H9 (cell line): ENCODE measurements around the gene MYLK. TPM values are rescaled to one million over a fixed set of nuclear protein-coding genes. Genes with fewer than 3 reads are reported as not detected.

ENCODE experiments used
- DNase-seq: peaks from one replicate; pipeline ENCODE4 v3.0.0-alpha.2; 2017
- H2AFZ ChIP-seq: one replicate; pipeline ENCODE4 v1.6.1; 2013; ENCODE audit warnings: mild to moderate bottlenecking, low read length, control low read depth, moderate library complexity
- H2AK5ac ChIP-seq: 2 replicates; pipeline ENCODE4 v1.6.1; 2013; ENCODE audit warnings: low read length, control low read depth, mixed read lengths; ENCODE audit not compliant: insufficient read length
- H2BK120ac ChIP-seq: one replicate; pipeline ENCODE4 v1.6.1; 2013; ENCODE audit warnings: low read depth, mild to moderate bottlenecking, low read length, control low read depth, inconsistent platforms; ENCODE audit not compliant: poor library complexity, severe bottlenecking
- H2BK12ac ChIP-seq: 2 replicates; pipeline ENCODE4 v1.6.1; 2013; ENCODE audit warnings: low read length, control low read depth, mixed read lengths, low read depth; ENCODE audit not compliant: insufficient read length
- H2BK15ac ChIP-seq: 2 replicates; pipeline ENCODE4 v1.6.1; 2013; ENCODE audit warnings: low read depth, low read length, control low read depth
- H2BK20ac ChIP-seq: one replicate; pipeline ENCODE4 v1.6.1; 2013; ENCODE audit warnings: low read depth, mild to moderate bottlenecking, low read length, control low read depth, inconsistent platforms; ENCODE audit not compliant: poor library complexity, severe bottlenecking
- H2BK5ac ChIP-seq: 2 replicates; pipeline ENCODE4 v1.6.1; 2013; ENCODE audit warnings: low read length, control low read depth, mixed read lengths; ENCODE audit not compliant: insufficient read length
- H3K14ac ChIP-seq: 2 replicates; pipeline ENCODE4 v1.6.1; 2013; ENCODE audit warnings: low read length, control low read depth; ENCODE audit not compliant: insufficient read depth
- H3K18ac ChIP-seq: 2 replicates; pipeline ENCODE4 v1.6.1; 2013; ENCODE audit warnings: low read depth, mild to moderate bottlenecking, mixed read lengths, low read length, control low read depth; ENCODE audit not compliant: insufficient read length
- H3K23ac ChIP-seq: 2 replicates; pipeline ENCODE4 v1.6.1; 2013; ENCODE audit warnings: low read length, control low read depth, mixed read lengths, low read depth; ENCODE audit not compliant: insufficient read length
- H3K23me2 ChIP-seq: 2 replicates; pipeline ENCODE4 v1.6.1; 2013; ENCODE audit warnings: low read depth, mild to moderate bottlenecking, mixed read lengths, low read length, control low read depth; ENCODE audit not compliant: insufficient read length, poor library complexity, severe bottlenecking
- H3K27ac ChIP-seq: 2 replicates; pipeline ENCODE4 v1.5.1; 2013; ENCODE audit warnings: low read length, control low read depth, mixed read lengths, low read depth; ENCODE audit not compliant: insufficient read length
- H3K27me3 ChIP-seq: 2 replicates; pipeline ENCODE4 v1.6.1; 2013; ENCODE audit warnings: low read length, control low read depth, inconsistent platforms; ENCODE audit not compliant: insufficient read depth
- H3K4ac ChIP-seq: 2 replicates; pipeline ENCODE4 v1.6.1; 2013; ENCODE audit warnings: low read depth, mild to moderate bottlenecking, control low read depth, inconsistent platforms, low read length, moderate library complexity
- H3K4me1 ChIP-seq: 2 replicates; pipeline ENCODE4 v1.6.1; 2013; ENCODE audit warnings: low read length, control low read depth, inconsistent platforms; ENCODE audit not compliant: insufficient read depth
- H3K4me2 ChIP-seq: 2 replicates; pipeline ENCODE4 v1.6.1; 2013; ENCODE audit warnings: low read length, control low read depth, mixed read lengths; ENCODE audit not compliant: insufficient read length, insufficient read depth
- H3K56ac ChIP-seq: 2 replicates; pipeline ENCODE4 v1.6.1; 2013; ENCODE audit warnings: low read depth, mild to moderate bottlenecking, mixed read lengths, low read length, control low read depth; ENCODE audit not compliant: insufficient read length
- H3K79me1 ChIP-seq: 2 replicates; pipeline ENCODE4 v1.6.1; 2013; ENCODE audit warnings: low read depth, mild to moderate bottlenecking, moderate library complexity, low read length, control low read depth, inconsistent platforms; ENCODE audit not compliant: insufficient read depth, poor library complexity, severe bottlenecking
- H3K79me2 ChIP-seq: 2 replicates; pipeline ENCODE4 v1.6.1; 2013; ENCODE audit warnings: low read length, control low read depth, inconsistent platforms; ENCODE audit not compliant: insufficient read depth
- H3K9ac ChIP-seq: 2 replicates; pipeline ENCODE4 v1.6.1; 2013; ENCODE audit warnings: low read length, control low read depth, mixed read lengths; ENCODE audit not compliant: insufficient read length; ENCODE audit errors: extremely low read depth
- H3K9me3 ChIP-seq: one replicate; pipeline ENCODE4 v1.6.1; 2013; ENCODE audit warnings: low read depth, low read length, inconsistent platforms; ENCODE audit not compliant: control insufficient read depth
- H3T11ph ChIP-seq: one replicate; pipeline ENCODE4 v1.6.1; 2013; ENCODE audit warnings: mild to moderate bottlenecking, low read length, control low read depth, inconsistent platforms
- H4K20me1 ChIP-seq: one replicate; pipeline ENCODE4 v1.6.1; 2013; ENCODE audit not compliant: control insufficient read depth, insufficient read length, insufficient read depth
- H4K5ac ChIP-seq: 2 replicates; pipeline ENCODE4 v1.6.1; 2013; ENCODE audit warnings: low read depth, mild to moderate bottlenecking, mixed read lengths, low read length, control low read depth; ENCODE audit not compliant: insufficient read length
- H4K8ac ChIP-seq: replicated peaks from 2 replicates; pipeline ENCODE4 v1.6.1; 2013; ENCODE audit warnings: low read length, control low read depth, mixed read lengths, low read depth; ENCODE audit not compliant: insufficient read length
- H4K91ac ChIP-seq: 2 replicates; pipeline ENCODE4 v1.6.1; 2013; ENCODE audit warnings: low read depth, mild to moderate bottlenecking, moderate library complexity, mixed read lengths, low read length, control low read depth; ENCODE audit not compliant: insufficient read length
- H3K27ac Mint-ChIP-seq, 3 experiments: 2 replicates in 2 of 3; 3 replicates in 1 of 3; pipeline ENCODE4 v1.8.0; 2020 to 2021; ENCODE audit warnings: mixed read lengths in 3 of 3, mild to moderate bottlenecking in 1 of 3, moderate library complexity in 1 of 3
- H3K27me3 Mint-ChIP-seq: 2 replicates; pipeline ENCODE4 v1.8.0; 2021; ENCODE audit warnings: low read depth, mild to moderate bottlenecking, moderate library complexity, mixed read lengths
- H3K36me3 Mint-ChIP-seq, 3 experiments: 2 replicates in 2 of 3; 3 replicates in 1 of 3; pipeline ENCODE4 v1.8.0; 2020 to 2021; ENCODE audit warnings: low read depth in 3 of 3, mixed read lengths in 3 of 3; ENCODE audit not compliant: insufficient read depth in 1 of 3
- H3K4me1 Mint-ChIP-seq, 2 experiments: 2 replicates each; pipeline ENCODE4 v1.8.0; 2020; ENCODE audit warnings: mixed read lengths in 2 of 2
- H3K4me3 Mint-ChIP-seq, 2 experiments: 2 replicates in 1 of 2; 3 replicates in 1 of 2; pipeline ENCODE4 v1.8.0; 2020 to 2021; ENCODE audit warnings: mild to moderate bottlenecking in 2 of 2, mixed read lengths in 2 of 2, moderate library complexity in 1 of 2
- H3K9me3 Mint-ChIP-seq, 2 experiments: 2 replicates in 1 of 2; 3 replicates in 1 of 2; pipeline ENCODE4 v1.8.0; 2020; ENCODE audit warnings: mild to moderate bottlenecking in 2 of 2, mixed read lengths in 2 of 2, moderate library complexity in 1 of 2
- CTCF ChIP-seq: fragments of 200-600 bp; sonication (generic); conservative IDR thresholded peaks from 3 replicates; pipeline ENCODE4 v1.8.0; 2021; ENCODE audit warnings: antibody characterized with exemption, mild to moderate bottlenecking
- WGBS: extraction: QIAGEN DNeasy Blood & Tissue Kit; methylation state at CpG from one replicate; pipeline ENCODE4 v1.1.7; 2013; ENCODE audit warnings: missing lambda C conversion rate, low lambda C conversion rate, mixed read lengths; ENCODE audit not compliant: insufficient read length; ENCODE audit errors: extremely low coverage; 5-methylcytosine and 5-hydroxymethylcytosine counted together
- total RNA-seq: library from RNA; stranded (reverse); gene quantifications from 2 replicates; pipeline ENCODE4 v1.2.1, GENCODE V29; 2021

The MYLK gene
- total RNA-seq, 1 experiment from 2014 or later: 10.1 TPM

- no peaks in the 10 kb centered on the region for H3K27me3 Mint-ChIP-seq
- Histone ChIP-seq H2AK5ac (no peak overlapping the region), H3K79me1 (no peaks in the 10 kb centered on the region), H3K23me2 (no peaks in the 10 kb centered on the region), H2BK20ac (no peak overlapping the region), H3K4me2 (no peak overlapping the region), H3K14ac (no peak overlapping the region), H3K4me1 (no peaks in the 10 kb centered on the region), H3T11ph (no peak overlapping the region), H2BK5ac (no peak overlapping the region), H3K79me2 (no peaks in the 10 kb centered on the region), H2BK12ac (no peak overlapping the region), H3K56ac (no peak overlapping the region), H2BK120ac (no peak overlapping the region), H3K23ac (no peak overlapping the region), H2AFZ (no peak overlapping the region), H3K4ac (no peak overlapping the region), H4K8ac (no peak overlapping the region), H3K18ac (no peak overlapping the region), H4K91ac (no peak overlapping the region), H3K9ac (no peak overlapping the region), H2BK15ac (no peak overlapping the region), H4K20me1 (no peaks in the 10 kb centered on the region), H3K9me3 (no peaks in the 10 kb centered on the region), H3K27me3 (no peaks in the 10 kb centered on the region), H3K27ac (no peak overlapping the region), H4K5ac (no peak overlapping the region)
- TF ChIP-seq CTCF: no peak
- H3K4me1 Mint-ChIP-seq: peaks cover 6 to 7% of the 10 kb centered on the region in 2 experiments; a peak in 1 of 4 replicates
- peaks cover 13% of the 10 kb centered on the region in 2 experiments for H3K9me3 Mint-ChIP-seq
- no CpG with 5 or more reads among the region's 2 CpGs for WGBS
- peaks cover 19 to 25% (median 23%) of the 10 kb centered on the region in 3 experiments for H3K36me3 Mint-ChIP-seq
- no peak overlapping the region for H3K4me3 Mint-ChIP-seq
- H3K27ac Mint-ChIP-seq: no peak overlapping the region; a peak in 1 of 7 replicates
- DNase-seq: no peak
Measured at GRCh38 chr3:123561188-123561587, 322.9 kb downstream of the MYLK start.

Other genes starting within 250 kb of the MYLK start
- gene CCDC14, start 76.9 kb upstream of the MYLK start, total RNA-seq: 58.1 and 62.5 TPM in 2 replicates
- not detected in 2 replicates for gene ROPN1, start 107.8 kb upstream of the MYLK start, total RNA-seq
- 11.3 and 11.9 TPM in 2 replicates for gene KALRN, start 149.0 kb upstream of the MYLK start, total RNA-seq